IMR-90 (cell line): ENCODE results near the gene WASHC1. TPM values are rescaled to one million over a fixed set of nuclear protein-coding genes. Genes with fewer than 3 reads are reported as not detected.
"Not testable (repeated sequence)": the region's sequence is repeated elsewhere in the genome, so short reads cannot be mapped to it uniquely, and the experiment has no call there.

Experiments
- ATAC-seq: fragments of 200-7000 bp; cut with Tn5 transposase; 2 replicates; pipeline ENCODE4 v1.9.1; 2020; ENCODE audit warnings: low read depth, mild to moderate bottlenecking, moderate library complexity
- BruUV-seq: library from RNA; stranded (reverse); fragments of 400-500 nt; replicated peaks from 2 replicates; lab custom pipeline; 2021; lab: Mats Ljungman, UMichigan
- CTCF ChIA-PET: fragments of 300-600 bp; formaldehyde crosslinking; extraction: SDS; loops from one replicate; lab custom pipeline; 2021; ENCODE audit warnings: antibody characterized with exemption; lab: Yijun Ruan, JAX
- POLR2A ChIA-PET: fragments of 300-600 bp; sonication (Branson Sonifier 250); formaldehyde crosslinking; loops from one replicate; lab custom pipeline; 2022; ENCODE audit warnings: antibody characterized with exemption; ENCODE audit not compliant: unreplicated experiment; lab: Charles Lee
- DNase-seq: peaks from one replicate; pipeline ENCODE4 v3.0.0; 2013
- H2AFZ ChIP-seq: replicated peaks from 2 replicates; pipeline ENCODE3; 2013; ENCODE audit warnings: low read length, mild to moderate bottlenecking; ENCODE audit not compliant: poor library complexity
- H2AK5ac ChIP-seq: 2 replicates; pipeline ENCODE4 v1.6.1; 2013; ENCODE audit warnings: low read depth, low read length, inconsistent platforms
- H2AK9ac ChIP-seq: replicated peaks from 2 replicates; pipeline ENCODE3; 2013; ENCODE audit warnings: mild to moderate bottlenecking, low read depth, low read length, moderate library complexity; ENCODE audit not compliant: poor library complexity
- H2BK120ac ChIP-seq: 2 replicates; pipeline ENCODE4 v1.6.1; 2013; ENCODE audit warnings: low read depth, low read length, inconsistent platforms
- H2BK15ac ChIP-seq: 3 replicates; pipeline ENCODE4 v1.6.1; 2013; ENCODE audit warnings: low read depth, low read length, inconsistent platforms
- H2BK20ac ChIP-seq: 2 replicates; pipeline ENCODE4 v1.6.1; 2013; ENCODE audit warnings: low read depth, mild to moderate bottlenecking, inconsistent platforms, low read length, moderate library complexity
- H2BK5ac ChIP-seq: 2 replicates; pipeline ENCODE4 v1.6.1; 2013; ENCODE audit warnings: mild to moderate bottlenecking, low read depth, low read length, inconsistent platforms; ENCODE audit not compliant: poor library complexity, severe bottlenecking
- H3K14ac ChIP-seq: replicated peaks from 2 replicates; pipeline ENCODE4 v1.6.1; 2013; ENCODE audit warnings: low read depth, low read length, inconsistent platforms
- H3K18ac ChIP-seq: 2 replicates; pipeline ENCODE4 v1.6.1; 2013; ENCODE audit warnings: low read depth, low read length, control low read depth
- H3K23ac ChIP-seq: 2 replicates; pipeline ENCODE4 v1.6.1; 2013; ENCODE audit warnings: low read depth, low read length, inconsistent platforms
- H3K27ac ChIP-seq: 2 replicates; pipeline ENCODE4 v1.5.1; 2013; ENCODE audit warnings: mild to moderate bottlenecking, control low read depth, low read length; ENCODE audit not compliant: insufficient read depth
- H3K27me3 ChIP-seq: 2 replicates; pipeline ENCODE4 v1.6.1; 2013; ENCODE audit warnings: low read length; ENCODE audit not compliant: control insufficient read depth, insufficient read depth
- H3K36me3 ChIP-seq: 2 replicates; pipeline ENCODE4 v1.6.1; 2013; ENCODE audit warnings: low read length, mixed read lengths; ENCODE audit not compliant: control insufficient read depth, insufficient read depth
- H3K4ac ChIP-seq: 2 replicates; pipeline ENCODE4 v1.6.1; 2013; ENCODE audit warnings: low read depth, low read length, inconsistent platforms
- H3K4me1 ChIP-seq: 2 replicates; pipeline ENCODE4 v1.6.1; 2013; ENCODE audit warnings: low read length, mixed read lengths; ENCODE audit not compliant: control insufficient read depth, insufficient read depth
- H3K4me2 ChIP-seq: 2 replicates; pipeline ENCODE4 v1.6.1; 2013; ENCODE audit warnings: low read depth, mild to moderate bottlenecking, control low read depth, low read length, moderate library complexity
- H3K4me3 ChIP-seq: 2 replicates; pipeline ENCODE4 v1.5.1; 2013; ENCODE audit warnings: low read depth, mild to moderate bottlenecking, control low read depth, low read length, moderate library complexity; ENCODE audit not compliant: insufficient read depth
- H3K56ac ChIP-seq: 2 replicates; pipeline ENCODE4 v1.6.1; 2013; ENCODE audit warnings: low read length, inconsistent platforms; ENCODE audit not compliant: insufficient read depth; ENCODE audit errors: extremely low read depth
- H3K79me1 ChIP-seq, 2 experiments: 2 replicates each; pipeline ENCODE4 v1.6.1; 2013; ENCODE audit warnings: low read length in 2 of 2, inconsistent platforms in 1 of 2, low read depth in 1 of 2
- H3K9ac ChIP-seq: 2 replicates; pipeline ENCODE4 v1.6.1; 2013; ENCODE audit warnings: low read depth, low read length, control low read depth
- H3K9me1 ChIP-seq: 2 replicates; pipeline ENCODE4 v1.6.1; 2013; ENCODE audit warnings: low read length, inconsistent platforms; ENCODE audit not compliant: insufficient read depth
- H3K9me3 ChIP-seq: 2 replicates; pipeline ENCODE4 v1.6.1; 2013; ENCODE audit warnings: low read length; ENCODE audit not compliant: control insufficient read depth, insufficient read depth
- H4K20me1 ChIP-seq: 2 replicates; pipeline ENCODE4 v1.6.1; 2013; ENCODE audit warnings: low read length, inconsistent platforms; ENCODE audit not compliant: insufficient read depth
- H4K5ac ChIP-seq: 2 replicates; pipeline ENCODE4 v1.6.1; 2013; ENCODE audit warnings: mild to moderate bottlenecking, low read depth, low read length, control low read depth
- H4K8ac ChIP-seq, 2 experiments: 2 replicates each; pipeline ENCODE4 v1.6.1; 2013; ENCODE audit warnings: low read depth in 2 of 2, low read length in 2 of 2, control low read depth in 1 of 2, inconsistent platforms in 1 of 2
- H4K91ac ChIP-seq: 2 replicates; pipeline ENCODE4 v1.6.1; 2013; ENCODE audit warnings: low read depth, low read length, inconsistent platforms; ENCODE audit not compliant: insufficient read depth
- WGBS, 2 experiments: methylation state at CpG; one replicate each; pipeline versions ENCODE4 v1.1.5 to v1.1.7; 2013; ENCODE audit warnings: missing lambda C conversion rate in 2 of 2; ENCODE audit not compliant: insufficient read length in 1 of 2; ENCODE audit errors: extremely low coverage in 2 of 2; 5-methylcytosine and 5-hydroxymethylcytosine counted together
- dilution Hi-C: fragments of 300-500 bp; cut with HindIII; formaldehyde crosslinking; loops from one replicate; pipeline ENCODE4 v1.14.3; 2018; ENCODE audit warnings: low sequenced_read_pairs; ENCODE audit not compliant: unreplicated experiment
- in situ Hi-C: fragments of 300-500 bp; cut with MboI; formaldehyde crosslinking; loops from 3 replicates; pipeline ENCODE4 v1.14.3; 2019; ENCODE audit warnings: low sequenced_read_pairs, inconsistent platforms, mixed read lengths
- intact Hi-C: fragments of 100-400 bp; cut with micrococcal nuclease; formaldehyde crosslinking; loops from 2 replicates; pipeline ENCODE4 v1.10.0; 2022
- polyA plus RNA-seq, 3 experiments: library from polyadenylated mRNA; depleted of rRNA; stranded (reverse); fragments of >200 nt; gene quantifications; 2 replicates each; pipeline ENCODE4 v1.2.3, GENCODE V29; 2012; ENCODE audit warnings: low replicate concordance in 1 of 3
- total RNA-seq: library from RNA; depleted of rRNA; stranded (reverse); fragments of >200 nt; gene quantifications from 2 replicates; pipeline ENCODE4 v1.2.3, GENCODE V29; 2012

The WASHC1 gene
- total and polyA plus RNA-seq, 2 of the 4 experiments (the other 2 are of a cell fraction) = 3.0 to 13.7 TPM

- WGBS, 2 experiments = no CpG with 5 or more reads among the region's 3 CpGs
Measured at GRCh38 chr9:76389-76788, 47.1 kb upstream of the WASHC1 start.

DNA sequence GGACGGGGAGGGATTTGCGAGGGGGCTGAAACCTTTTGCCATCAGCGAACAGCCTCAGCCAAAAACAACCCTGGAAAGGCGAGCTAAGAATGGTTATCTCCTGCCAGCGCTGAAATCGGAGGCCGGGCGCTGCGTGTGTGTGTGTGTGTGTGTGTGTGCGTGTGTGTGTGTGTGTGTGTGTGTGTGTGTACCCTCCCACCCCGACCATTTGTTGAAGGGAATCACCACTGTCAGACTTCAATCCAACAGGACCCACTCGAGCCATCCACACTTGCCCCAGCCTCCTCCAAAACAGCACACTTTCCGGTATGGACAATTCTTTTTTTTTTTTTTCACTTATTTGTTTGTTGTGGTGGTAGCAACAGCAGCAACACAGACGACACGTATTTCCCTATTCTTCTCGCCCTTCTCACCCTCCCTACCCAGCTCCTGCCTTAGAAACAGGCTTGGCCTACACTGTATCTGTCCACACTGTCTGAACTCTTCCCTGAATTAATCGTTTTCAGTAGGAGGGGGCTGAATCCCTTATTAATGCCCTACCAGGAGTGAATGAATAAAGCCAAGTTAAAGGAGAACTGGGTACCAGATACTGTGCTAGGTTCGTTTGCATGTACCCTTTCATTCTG, 44.8 kb upstream of the WASHC1 start:
- H3K14ac ChIP-seq, H3K79me1 ChIP-seq, CTCF ChIA-PET, dilution Hi-C loops, H3K36me3 ChIP-seq, H4K20me1 ChIP-seq, H3K27me3 ChIP-seq, ATAC-seq, H3K9me3 ChIP-seq, H2AK9ac ChIP-seq, POLR2A ChIA-PET, H3K4me1 ChIP-seq, H3K56ac ChIP-seq, DNase-seq, in situ Hi-C loops, H3K9me1 ChIP-seq, intact Hi-C loops, H2AFZ ChIP-seq, H3K4ac ChIP-seq: not testable (repeated sequence)
- peak overlapping the region; percentile 92; the same call in 1 of the 2 replicates for H2BK120ac ChIP-seq
- H2BK5ac ChIP-seq = peak overlapping the region; percentile 54
- H3K9ac ChIP-seq = peak overlapping the region; percentile 68
- H4K91ac ChIP-seq = peak overlapping the region; percentile 68
- 0 out of 2 replicates have a peak overlapping the region, but pooled peaks have one; percentile 14 for H2BK20ac ChIP-seq
- H4K5ac ChIP-seq = peak overlapping the region; percentile 54
- H3K23ac ChIP-seq = peak overlapping the region; percentile 66; the same call in 1 of the 2 replicates
- H3K4me3 ChIP-seq = peak overlapping the region; percentile 72
- H3K4me2 ChIP-seq = peak overlapping the region; percentile 41
- peak overlapping the region; percentile 52 for H3K18ac ChIP-seq
- WGBS, 2 experiments = no CpG with 5 or more reads among the region's 18 CpGs
- peak overlapping the region; percentile 80 for H3K27ac ChIP-seq
- H2BK15ac ChIP-seq = 0 out of 3 replicates have a peak overlapping the region, but pooled peaks have one; percentile 48
- H2AK5ac ChIP-seq = peak overlapping the region; percentile 67; the same call in 1 of the 2 replicates
- BruUV-seq = TSS peak; percentile 78
- peak overlapping the region; percentile 67 to 92; a peak in 3 of 4 replicates for H4K8ac ChIP-seq

More at GRCh38 chr9:76389-76788, 47.1 kb upstream of the WASHC1 start:
- H3K9me1 ChIP-seq, H3K4me2 ChIP-seq, H2AK9ac ChIP-seq, CTCF ChIA-PET, H3K9me3 ChIP-seq, H3K27ac ChIP-seq, H4K20me1 ChIP-seq, H3K27me3 ChIP-seq, H4K91ac ChIP-seq, H3K79me1 ChIP-seq, H3K56ac ChIP-seq, H4K8ac ChIP-seq, H2BK20ac ChIP-seq, H2BK5ac ChIP-seq, H2AK5ac ChIP-seq, H3K4me3 ChIP-seq, H4K5ac ChIP-seq, BruUV-seq, DNase-seq, H3K4me1 ChIP-seq, H2BK120ac ChIP-seq, H3K14ac ChIP-seq, H3K36me3 ChIP-seq, H3K18ac ChIP-seq, H2AFZ ChIP-seq, H2BK15ac ChIP-seq, H3K23ac ChIP-seq, dilution Hi-C loops, H3K4ac ChIP-seq, POLR2A ChIA-PET, H3K9ac ChIP-seq, intact Hi-C loops, in situ Hi-C loops: not testable (repeated sequence)
- ATAC-seq = 0 out of 2 replicates have a peak, but pooled peaks have one; percentile 8
